ENCODE measurements around the gene ZFYVE1.

ZFYVE1 gene

DNA sequence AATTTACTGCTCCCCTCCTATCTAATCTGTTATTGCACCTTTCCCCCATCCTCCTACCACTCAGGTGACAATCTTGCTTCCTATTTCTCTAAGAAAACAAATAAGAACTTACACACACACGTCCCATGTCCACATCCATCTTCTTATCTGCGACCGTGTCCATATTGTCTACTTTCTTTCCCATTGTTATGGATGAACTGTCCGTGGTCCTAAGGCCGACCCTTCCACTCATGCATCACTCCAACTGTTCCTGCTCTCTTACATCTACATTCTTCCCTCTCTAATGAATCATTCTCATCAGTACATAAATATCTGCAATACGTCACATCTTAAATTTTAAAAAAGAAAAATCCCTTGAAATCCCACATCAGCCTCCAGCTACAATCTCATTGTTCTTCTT, 30.0 kb downstream of the ZFYVE1 start:
- TF ChIP-seq EZH2phosphoT487 (IDR thresholded peaks at IDR 0.05; ENCODE audit: low read length), result no peak
- TF ChIP-seq, protein P1, sequence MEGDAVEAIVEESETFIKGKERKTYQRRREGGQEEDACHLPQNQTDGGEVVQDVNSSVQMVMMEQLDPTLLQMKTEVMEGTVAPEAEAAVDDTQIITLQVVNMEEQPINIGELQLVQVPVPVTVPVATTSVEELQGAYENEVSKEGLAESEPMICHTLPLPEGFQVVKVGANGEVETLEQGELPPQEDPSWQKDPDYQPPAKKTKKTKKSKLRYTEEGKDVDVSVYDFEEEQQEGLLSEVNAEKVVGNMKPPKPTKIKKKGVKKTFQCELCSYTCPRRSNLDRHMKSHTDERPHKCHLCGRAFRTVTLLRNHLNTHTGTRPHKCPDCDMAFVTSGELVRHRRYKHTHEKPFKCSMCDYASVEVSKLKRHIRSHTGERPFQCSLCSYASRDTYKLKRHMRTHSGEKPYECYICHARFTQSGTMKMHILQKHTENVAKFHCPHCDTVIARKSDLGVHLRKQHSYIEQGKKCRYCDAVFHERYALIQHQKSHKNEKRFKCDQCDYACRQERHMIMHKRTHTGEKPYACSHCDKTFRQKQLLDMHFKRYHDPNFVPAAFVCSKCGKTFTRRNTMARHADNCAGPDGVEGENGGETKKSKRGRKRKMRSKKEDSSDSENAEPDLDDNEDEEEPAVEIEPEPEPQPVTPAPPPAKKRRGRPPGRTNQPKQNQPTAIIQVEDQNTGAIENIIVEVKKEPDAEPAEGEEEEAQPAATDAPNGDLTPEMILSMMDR (IDR thresholded peaks at IDR 0.05; ENCODE audit: low read length), result no peak
- TF ChIP-seq EZH2 (optimal IDR thresholded peaks at IDR 0.05; ENCODE audit: low read depth, low read length), result no peak
- Histone ChIP-seq H3K9ac (ENCODE audit: low read length) (no peak overlapping the region), H3K9me2 (replicated peaks; ENCODE audit: insufficient read depth, low read length) (no peaks in the 10 kb centered on the region), H2AFZ (ENCODE audit: low read length) (no peak overlapping the region), H3K4me2 (ENCODE audit: low read depth, low read length) (no peak overlapping the region), H3K9me3 (replicated peaks; ENCODE audit: insufficient read depth, low read length) (no peaks in the 10 kb centered on the region), H3K36me3 (replicated peaks; ENCODE audit: insufficient read depth, low read length) (no peaks in the 10 kb centered on the region), H3K27ac (ENCODE audit: low read length) (no peak overlapping the region), H3K4me3 (ENCODE audit: low read length) (no peak overlapping the region), H3F3A (ENCODE audit: insufficient read depth, low read length) (no peaks in the 10 kb centered on the region), H3K4me1 (ENCODE audit: low read length) (no peaks in the 10 kb centered on the region), H3K79me2 (ENCODE audit: low read length) (no peaks in the 10 kb centered on the region), H3K27me3 (replicated peaks; ENCODE audit: insufficient read depth, low read length) (no peaks in the 10 kb centered on the region), H4K20me1 (ENCODE audit: insufficient read depth, low read length) (no peaks in the 10 kb centered on the region)
- DNase-seq, result no peak

DNA sequence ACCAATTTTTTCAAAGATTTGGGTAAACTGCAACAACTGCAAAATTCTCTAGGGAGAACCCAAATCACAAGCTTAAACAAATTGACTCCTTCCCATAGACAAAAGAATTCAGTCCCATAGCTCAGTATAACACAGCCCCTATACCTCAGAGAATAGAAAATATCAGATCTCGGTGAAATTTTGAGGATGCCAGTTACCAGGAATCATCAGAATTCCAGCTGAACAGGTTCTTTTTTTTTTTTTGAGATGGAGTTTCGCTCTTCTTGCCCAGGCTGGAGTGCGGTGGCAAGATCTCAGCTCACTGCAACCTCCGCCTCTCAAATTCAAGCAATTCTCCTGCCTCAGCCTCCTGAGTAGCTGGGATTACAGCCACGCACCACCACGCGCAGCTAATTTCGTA, 36.7 kb downstream of the ZFYVE1 start:
- no peaks in the 10 kb centered on the region for H3K36me3 ChIP-seq (replicated peaks; ENCODE audit: insufficient read depth, low read length)
- H3K9me3 ChIP-seq (replicated peaks; ENCODE audit: insufficient read depth, low read length), result no peaks in the 10 kb centered on the region

GRCh38 chr14:72986857-72987256, 40.0 kb downstream of the ZFYVE1 start:
- H3K4me2 ChIP-seq (ENCODE audit: low read depth, low read length), result no peak overlapping the region
- DNase-seq, result no peak
- no peaks in the 10 kb centered on the region for H3K36me3 ChIP-seq (replicated peaks; ENCODE audit: insufficient read depth, low read length)
- H3K27me3 ChIP-seq (replicated peaks; ENCODE audit: insufficient read depth, low read length), result no peaks in the 10 kb centered on the region
- no peaks in the 10 kb centered on the region for H3K4me1 ChIP-seq (ENCODE audit: low read length)
- no peaks in the 10 kb centered on the region for H3K9me2 ChIP-seq (replicated peaks; ENCODE audit: insufficient read depth, low read length)
- no peak overlapping the region for H3K4me3 ChIP-seq (ENCODE audit: low read length)
- H3K79me2 ChIP-seq (ENCODE audit: low read length), result no peaks in the 10 kb centered on the region
- no peak for TF ChIP-seq EZH2phosphoT487 (IDR thresholded peaks at IDR 0.05; ENCODE audit: low read length)
- TF ChIP-seq, protein P1 (IDR thresholded peaks at IDR 0.05; ENCODE audit: low read length), result no peak
- TF ChIP-seq EZH2 (optimal IDR thresholded peaks at IDR 0.05; ENCODE audit: low read depth, low read length), result no peak
- H3K27ac ChIP-seq (ENCODE audit: low read length), result no peak overlapping the region
- no peak overlapping the region for H3K9ac ChIP-seq (ENCODE audit: low read length)
- H3F3A ChIP-seq (ENCODE audit: insufficient read depth, low read length), result no peaks in the 10 kb centered on the region
- H3K9me3 ChIP-seq (replicated peaks; ENCODE audit: insufficient read depth, low read length), result no peaks in the 10 kb centered on the region
- no peak overlapping the region for H2AFZ ChIP-seq (ENCODE audit: low read length)
- H4K20me1 ChIP-seq (ENCODE audit: insufficient read depth, low read length), result no peaks in the 10 kb centered on the region

More for the DNA sequence above, 36.7 kb downstream of the ZFYVE1 start:
- Histone ChIP-seq H3K4me2 (ENCODE audit: low read depth, low read length) (no peak overlapping the region), H3K4me3 (ENCODE audit: low read length) (no peak overlapping the region), H3F3A (ENCODE audit: insufficient read depth, low read length) (no peaks in the 10 kb centered on the region), H3K27ac (ENCODE audit: low read length) (no peak overlapping the region), H3K27me3 (replicated peaks; ENCODE audit: insufficient read depth, low read length) (no peaks in the 10 kb centered on the region), H3K9ac (ENCODE audit: low read length) (no peak overlapping the region), H2AFZ (ENCODE audit: low read length) (no peak overlapping the region), H4K20me1 (ENCODE audit: insufficient read depth, low read length) (no peaks in the 10 kb centered on the region), H3K79me2 (ENCODE audit: low read length) (no peaks in the 10 kb centered on the region), H3K4me1 (ENCODE audit: low read length) (no peaks in the 10 kb centered on the region), H3K9me2 (replicated peaks; ENCODE audit: insufficient read depth, low read length) (no peaks in the 10 kb centered on the region)
- DNase-seq, result no peak
- no peak for TF ChIP-seq EZH2phosphoT487 (IDR thresholded peaks at IDR 0.05; ENCODE audit: low read length)

- Histone ChIP-seq H3K36me3 (replicated peaks; ENCODE audit: insufficient read depth, low read length) (no peaks in the 10 kb centered on the region), H3K79me2 (ENCODE audit: low read length) (no peaks in the 10 kb centered on the region), H3K9me2 (replicated peaks; ENCODE audit: insufficient read depth, low read length) (no peaks in the 10 kb centered on the region), H3F3A (ENCODE audit: insufficient read depth, low read length) (no peaks in the 10 kb centered on the region), H4K20me1 (ENCODE audit: insufficient read depth, low read length) (no peaks in the 10 kb centered on the region), H3K4me3 (ENCODE audit: low read length) (no peak overlapping the region), H3K4me1 (ENCODE audit: low read length) (no peaks in the 10 kb centered on the region), H3K9ac (ENCODE audit: low read length) (no peak overlapping the region), H3K9me3 (replicated peaks; ENCODE audit: insufficient read depth, low read length) (no peaks in the 10 kb centered on the region), H3K27ac (ENCODE audit: low read length) (no peak overlapping the region), H3K4me2 (ENCODE audit: low read depth, low read length) (no peak overlapping the region), H3K27me3 (replicated peaks; ENCODE audit: insufficient read depth, low read length) (no peaks in the 10 kb centered on the region), H2AFZ (ENCODE audit: low read length) (no peak overlapping the region)
- TF ChIP-seq EZH2 (optimal IDR thresholded peaks at IDR 0.05; ENCODE audit: low read depth, low read length), result no peak
- no peak for TF ChIP-seq EZH2phosphoT487 (IDR thresholded peaks at IDR 0.05; ENCODE audit: low read length)
- TF ChIP-seq, protein P1 (IDR thresholded peaks at IDR 0.05; ENCODE audit: low read length), result no peak
- DNase-seq, result no peak
Observed at GRCh38 chr14:72986214-72986613, 40.7 kb downstream of the ZFYVE1 start.
